ENCODE data around the gene P2RY11. TPM values are rescaled to one million over a fixed set of nuclear protein-coding genes. Genes with fewer than 3 reads are reported as not detected.

Gene P2RY11
- total RNA-seq, 1 donor from 2014 or later: 4.1 TPM

DNA sequence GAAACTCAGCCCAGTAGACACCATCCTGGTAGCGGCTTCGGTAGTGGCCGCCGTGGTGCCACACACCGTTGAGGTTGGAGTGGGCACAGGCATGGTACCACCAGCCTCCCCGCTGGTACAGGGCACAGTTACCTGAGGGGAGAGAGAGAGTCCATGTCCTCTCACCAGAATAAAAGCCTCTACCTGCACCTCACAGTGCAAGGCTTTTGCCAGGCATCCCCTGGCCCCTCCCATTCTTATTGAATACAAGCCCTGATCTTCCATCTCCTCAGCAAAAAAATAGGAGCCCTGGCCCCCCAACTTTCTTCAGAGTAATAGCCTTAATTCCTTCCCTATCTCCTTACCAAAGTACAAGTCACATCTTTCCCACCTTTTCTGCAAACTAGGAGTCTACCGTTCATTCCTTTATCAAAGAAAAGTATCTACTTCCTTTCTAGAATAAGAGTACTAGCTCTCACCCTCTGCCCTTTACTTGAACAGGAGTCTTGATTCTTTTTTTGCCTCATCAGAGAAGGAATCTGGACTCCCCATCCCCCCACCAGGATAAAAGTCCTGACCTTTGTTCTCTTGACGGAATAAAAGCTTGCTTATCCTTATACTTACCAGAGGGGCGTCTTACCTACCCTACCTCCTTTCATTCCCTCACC is 18.7 kb upstream of the P2RY11 start:
- DNase-seq (ENCODE audit: low spot score in 2 of 2): no peak
- FAIRE-seq: no peak

GRCh38 chr19:10093295-10094186 is 18.0 kb upstream of the P2RY11 start:
- no peak for FAIRE-seq
- DNase-seq (ENCODE audit: low spot score in 2 of 2): no peak

GRCh38 chr19:10095622-10095947 is 15.9 kb upstream of the P2RY11 start:
- FAIRE-seq (no peak), DNase-seq (ENCODE audit: low spot score in 2 of 2) (no peak)

- DNase-seq (ENCODE audit: low spot score in 2 of 2): peak; percentile 97 to 98
- no peak for FAIRE-seq
Observed at GRCh38 chr19:10095948-10096614, 15.4 kb upstream of the P2RY11 start.

- DNase-seq (ENCODE audit: low spot score in 2 of 2): no peak
Observed at GRCh38 chr19:10096615-10096963, 14.9 kb upstream of the P2RY11 start.

GRCh38 chr19:10100163-10100785 is 11.2 kb upstream of the P2RY11 start:
- FAIRE-seq (no peak), DNase-seq (ENCODE audit: low spot score in 2 of 2) (no peak)

More at GRCh38 chr19:10096615-10096963, 14.9 kb upstream of the P2RY11 start:
- FAIRE-seq: no peak

- FAIRE-seq: no peak
Observed at GRCh38 chr19:10102787-10103236, 8.7 kb upstream of the P2RY11 start.

DNA sequence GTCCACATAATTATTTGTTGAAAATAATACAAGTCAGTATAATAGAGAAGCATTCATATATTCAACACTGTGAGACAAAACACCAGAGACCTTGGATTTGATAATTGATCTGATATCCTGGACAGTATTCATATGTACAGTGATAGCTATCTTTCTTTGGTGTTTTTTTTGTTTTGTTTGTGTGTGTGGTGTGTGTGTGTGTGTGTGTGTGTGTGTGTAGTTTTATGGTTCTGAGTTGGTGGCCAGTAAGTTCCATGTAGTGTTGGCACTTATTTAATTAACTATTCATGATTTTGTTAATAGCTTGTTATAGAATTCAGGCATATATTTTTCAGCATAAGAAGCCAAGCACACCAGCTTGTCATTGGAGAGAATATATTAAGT is 7.4 kb upstream of the P2RY11 start:
- FAIRE-seq (no peak), DNase-seq (ENCODE audit: low spot score in 2 of 2) (no peak)

More at GRCh38 chr19:10102787-10103236, 8.7 kb upstream of the P2RY11 start:
- no peak for DNase-seq (ENCODE audit: low spot score in 2 of 2)

DNA sequence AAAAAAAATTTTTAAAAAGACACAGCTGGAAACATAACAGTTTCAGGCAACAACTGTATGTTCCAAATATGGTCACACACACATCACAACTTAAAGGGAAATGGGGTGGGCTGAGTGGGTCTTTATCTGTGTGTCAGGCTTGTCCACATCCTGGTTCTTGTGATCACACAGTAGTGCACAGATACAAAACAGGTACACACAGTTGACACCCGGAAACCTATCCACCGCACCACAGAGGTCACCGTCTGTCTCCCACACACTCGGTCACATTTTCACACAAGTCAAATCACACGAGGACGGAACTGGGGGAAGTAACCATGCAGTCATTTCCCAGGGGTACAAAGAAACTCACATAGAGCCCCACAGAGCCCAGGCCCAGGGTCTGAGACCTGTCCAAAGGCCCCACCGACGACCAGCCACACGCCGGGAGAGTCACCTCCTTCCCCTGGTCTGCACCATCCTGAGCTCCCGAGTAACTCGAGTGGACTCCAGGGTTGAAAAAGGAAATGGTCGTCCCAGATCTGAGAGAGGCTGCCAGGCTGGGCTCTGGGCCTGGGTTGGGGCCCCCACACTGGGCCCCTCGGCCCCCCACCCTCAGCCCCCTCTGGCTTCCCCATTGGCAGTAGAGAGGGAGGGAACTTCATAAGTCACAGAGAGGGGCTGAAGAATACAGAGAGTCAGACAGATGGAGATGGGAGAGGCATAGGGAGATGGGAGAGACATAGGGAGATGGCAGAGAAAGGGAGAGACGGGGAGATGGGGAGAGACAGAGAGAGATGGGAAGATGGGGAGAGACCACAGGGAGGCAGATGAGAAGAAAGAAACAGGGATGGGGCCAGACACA is 6.6 kb upstream of the P2RY11 start:
- DNase-seq (ENCODE audit: low spot score in 2 of 2) (no peak), FAIRE-seq (no peak)

- DNase-seq (ENCODE audit: low spot score in 2 of 2) (no peak), FAIRE-seq (no peak)
Observed at GRCh38 chr19:10105509-10106099, 5.9 kb upstream of the P2RY11 start.

- peak; percentile 54 for FAIRE-seq
- DNase-seq (ENCODE audit: low spot score in 2 of 2): peak; percentile 99 to 100
Observed at GRCh38 chr19:10106100-10106936, 5.2 kb upstream of the P2RY11 start, which contains the start of gene PPAN. PPAN (plus strand) TSS chr19:10106362; CDS start chr19:10106395, 33 bp downstream.

GRCh38 chr19:10107254-10107653 is 4.2 kb upstream of the P2RY11 start:
- FAIRE-seq (no peak), DNase-seq (ENCODE audit: low spot score in 2 of 2) (no peak)

- DNase-seq (ENCODE audit: low spot score in 2 of 2) (no peak), FAIRE-seq (no peak)
Observed at GRCh38 chr19:10107817-10108367, 3.6 kb upstream of the P2RY11 start.

GRCh38 chr19:10109528-10109927 is 2.0 kb upstream of the P2RY11 start:
- DNase-seq (ENCODE audit: low spot score in 2 of 2) (no peak), FAIRE-seq (no peak)

GRCh38 chr19:10110076-10110971 is 1.2 kb upstream of the P2RY11 start:
- FAIRE-seq (no peak), DNase-seq (ENCODE audit: low spot score in 2 of 2) (no peak)

GRCh38 chr19:10110972-10111317 is 548 bp upstream of the P2RY11 start:
- no peak for DNase-seq (ENCODE audit: low spot score in 2 of 2)
- FAIRE-seq: no peak

GRCh38 chr19:10112037-10112761 is 706 bp downstream of the P2RY11 start:
- DNase-seq (ENCODE audit: low spot score in 2 of 2): no peak
- FAIRE-seq: no peak

Data from frontal cortex (tissue), 4 donors.